Measurements from ENCODE around the gene HOXA13.

Gene HOXA13

DNA sequence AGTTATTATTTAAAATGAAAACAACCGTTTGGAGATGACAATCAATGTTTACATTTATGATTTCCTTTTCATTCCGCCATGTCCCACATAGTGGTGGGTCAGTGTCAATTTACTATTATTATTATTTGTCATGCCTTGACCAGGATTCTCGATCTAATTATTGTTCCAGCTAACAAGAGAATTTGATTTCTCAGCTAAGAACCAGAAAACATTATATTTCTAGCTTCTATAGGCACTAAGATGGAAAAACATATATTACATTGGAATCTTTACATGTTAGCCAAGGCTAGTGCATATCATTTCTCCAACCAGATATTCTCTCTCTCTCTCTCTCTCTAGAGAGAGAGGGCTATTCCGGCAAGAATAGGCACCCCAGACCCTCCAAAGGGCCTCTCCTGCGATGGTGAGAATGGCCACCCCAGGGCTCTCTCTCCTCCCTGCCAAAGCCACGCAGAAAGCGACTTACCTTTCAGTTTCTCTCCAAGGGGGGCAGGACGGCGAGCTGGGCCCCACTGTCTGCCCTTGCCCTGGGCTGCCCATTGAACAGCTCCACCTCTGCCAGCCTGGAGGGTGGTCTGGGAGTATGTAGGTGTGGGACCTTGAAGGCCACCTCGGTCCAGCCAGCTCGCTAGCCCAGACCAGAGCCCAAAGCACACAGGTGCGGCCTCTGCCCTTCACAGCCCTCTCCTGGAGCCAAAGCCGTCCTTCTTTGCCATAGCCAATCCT is 49.9 kb downstream of the HOXA13 start:
- Histone ChIP-seq H3K27ac (ENCODE audit: low read depth, low read length) (peak overlapping the region; percentile 64), H3K4me3 (ENCODE audit: low read depth in 1 of 2, low read length in 2 of 2) (peak overlapping the region; percentile 56 to 60), H3K9me3 (ENCODE audit: control insufficient read depth in 1 of 2, low read length in 2 of 2) (no peaks in the 10 kb centered on the region), H3K27me3 (ENCODE audit: control insufficient read depth in 1 of 2, insufficient read depth in 2 of 2, low read length in 2 of 2) (peaks cover 90 to 93% of the 10 kb centered on the region in 2 donors), H3K4me1 (ENCODE audit: control insufficient read depth in 1 of 2, insufficient read depth in 2 of 2, low read length in 2 of 2) (peaks cover 25 to 37% of the 10 kb centered on the region in 2 donors), H3K36me3 (ENCODE audit: control insufficient read depth in 1 of 2, insufficient read depth in 2 of 2, low read length in 2 of 2) (no peaks in the 10 kb centered on the region), H3K9ac (ENCODE audit: low read depth in 1 of 2, low read length in 2 of 2) (no peak overlapping the region)

DNA sequence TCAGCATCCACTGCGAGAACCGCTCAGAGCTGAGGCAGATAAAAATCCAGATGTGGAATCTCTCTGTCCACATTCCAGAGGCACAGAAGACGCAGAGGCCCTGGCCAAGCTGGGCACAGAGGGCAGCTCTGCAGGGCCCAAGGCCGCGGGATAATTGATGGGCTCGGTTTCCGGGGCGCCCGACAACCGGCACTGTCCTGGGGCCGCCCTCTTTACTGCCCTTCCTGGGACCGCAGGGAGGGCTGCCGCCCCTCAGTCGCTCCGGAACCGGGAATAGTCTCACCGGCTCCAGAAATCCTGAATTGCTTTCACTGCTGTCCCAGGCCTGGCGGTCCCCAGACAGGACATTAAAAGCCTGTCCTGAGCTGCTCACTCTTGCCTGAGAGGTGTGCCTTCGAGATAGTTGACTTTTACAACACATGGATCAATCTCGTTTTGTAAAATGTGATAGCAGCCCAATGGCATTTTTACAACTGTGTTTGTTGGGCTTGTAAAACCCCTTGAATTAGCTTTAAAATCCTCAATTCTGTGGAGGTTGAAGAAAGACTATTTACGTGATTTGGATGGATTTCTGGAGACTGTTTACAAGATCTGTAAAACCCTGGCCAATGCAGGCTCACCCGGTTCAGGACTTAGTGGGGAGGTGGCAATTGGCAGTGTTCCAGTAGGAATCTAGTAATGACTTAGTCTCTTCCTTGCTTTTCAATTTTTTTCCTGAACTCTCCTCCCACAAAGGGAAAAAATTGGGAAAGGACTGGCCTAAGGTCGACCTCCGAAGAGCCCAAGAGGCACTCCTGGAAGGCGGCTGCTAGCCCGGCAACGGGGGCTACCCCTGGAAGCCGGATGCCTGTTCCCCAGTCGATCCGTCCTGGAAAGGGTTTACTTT is 50.9 kb downstream of the HOXA13 start:
- no peaks in the 10 kb centered on the region for H3K36me3 ChIP-seq (ENCODE audit: control insufficient read depth in 1 of 2, insufficient read depth in 2 of 2, low read length in 2 of 2)
- no peak overlapping the region for H3K9ac ChIP-seq (ENCODE audit: low read depth in 1 of 2, low read length in 2 of 2)
- H3K4me1 ChIP-seq (ENCODE audit: control insufficient read depth in 1 of 2, insufficient read depth in 2 of 2, low read length in 2 of 2), result peaks cover 29 to 44% of the 10 kb centered on the region in 2 donors
- peak overlapping the region in 1 of 2 donors; percentile 36 for H3K4me3 ChIP-seq (ENCODE audit: low read depth in 1 of 2, low read length in 2 of 2)
- H3K9me3 ChIP-seq (ENCODE audit: control insufficient read depth in 1 of 2, low read length in 2 of 2), result no peaks in the 10 kb centered on the region
- H3K27me3 ChIP-seq (ENCODE audit: control insufficient read depth in 1 of 2, insufficient read depth in 2 of 2, low read length in 2 of 2), result peaks cover 89 to 93% of the 10 kb centered on the region in 2 donors
- no peak overlapping the region for H3K27ac ChIP-seq (ENCODE audit: low read depth, low read length)

DNA sequence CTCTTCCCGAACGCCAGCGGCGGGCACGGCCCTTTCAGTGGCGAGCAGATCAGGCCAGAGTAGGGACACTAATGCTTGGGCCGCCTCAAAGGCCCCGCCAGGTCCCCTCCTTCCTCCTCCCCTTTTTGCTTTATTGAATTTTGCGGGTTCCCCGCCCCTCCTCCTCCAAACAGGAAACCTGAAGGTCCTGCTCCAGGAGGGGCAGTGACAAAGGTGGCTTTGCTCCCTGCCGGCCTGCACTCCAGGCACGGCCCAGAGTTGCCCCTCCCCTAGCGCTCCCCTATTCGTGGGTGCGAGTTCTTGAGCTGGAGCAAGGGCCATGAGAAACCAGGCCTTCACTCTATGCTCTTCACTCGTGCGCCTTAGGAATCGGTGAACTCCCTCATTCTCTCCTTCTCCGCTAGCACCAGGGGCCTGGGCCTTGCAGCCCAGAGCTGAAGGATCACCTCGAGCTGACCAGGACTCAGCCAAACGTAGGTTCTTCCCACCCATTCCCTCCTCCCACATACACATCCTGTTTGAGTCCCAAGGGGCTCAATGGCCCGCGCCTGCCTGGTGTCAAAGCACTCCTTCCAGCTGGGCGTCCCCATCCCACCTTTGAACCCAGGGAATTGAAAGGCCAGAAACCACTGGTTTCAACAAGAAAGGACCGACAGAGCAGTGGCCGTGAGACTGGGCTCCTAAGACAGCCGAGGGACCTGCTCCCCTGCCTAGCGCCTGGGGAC is 51.7 kb downstream of the HOXA13 start:
- Histone ChIP-seq H3K4me1 (ENCODE audit: control insufficient read depth in 1 of 2, insufficient read depth in 2 of 2, low read length in 2 of 2) (peaks cover 31 to 46% of the 10 kb centered on the region in 2 donors), H3K36me3 (ENCODE audit: control insufficient read depth in 1 of 2, insufficient read depth in 2 of 2, low read length in 2 of 2) (no peaks in the 10 kb centered on the region), H3K9ac (ENCODE audit: low read depth in 1 of 2, low read length in 2 of 2) (no peak overlapping the region), H3K4me3 (ENCODE audit: low read depth in 1 of 2, low read length in 2 of 2) (peak overlapping the region in 1 of 2 donors; percentile 36), H3K9me3 (ENCODE audit: control insufficient read depth in 1 of 2, low read length in 2 of 2) (no peaks in the 10 kb centered on the region), H3K27ac (ENCODE audit: low read depth, low read length) (no peak overlapping the region), H3K27me3 (ENCODE audit: control insufficient read depth in 1 of 2, insufficient read depth in 2 of 2, low read length in 2 of 2) (peaks cover 87 to 91% of the 10 kb centered on the region in 2 donors)

DNA sequence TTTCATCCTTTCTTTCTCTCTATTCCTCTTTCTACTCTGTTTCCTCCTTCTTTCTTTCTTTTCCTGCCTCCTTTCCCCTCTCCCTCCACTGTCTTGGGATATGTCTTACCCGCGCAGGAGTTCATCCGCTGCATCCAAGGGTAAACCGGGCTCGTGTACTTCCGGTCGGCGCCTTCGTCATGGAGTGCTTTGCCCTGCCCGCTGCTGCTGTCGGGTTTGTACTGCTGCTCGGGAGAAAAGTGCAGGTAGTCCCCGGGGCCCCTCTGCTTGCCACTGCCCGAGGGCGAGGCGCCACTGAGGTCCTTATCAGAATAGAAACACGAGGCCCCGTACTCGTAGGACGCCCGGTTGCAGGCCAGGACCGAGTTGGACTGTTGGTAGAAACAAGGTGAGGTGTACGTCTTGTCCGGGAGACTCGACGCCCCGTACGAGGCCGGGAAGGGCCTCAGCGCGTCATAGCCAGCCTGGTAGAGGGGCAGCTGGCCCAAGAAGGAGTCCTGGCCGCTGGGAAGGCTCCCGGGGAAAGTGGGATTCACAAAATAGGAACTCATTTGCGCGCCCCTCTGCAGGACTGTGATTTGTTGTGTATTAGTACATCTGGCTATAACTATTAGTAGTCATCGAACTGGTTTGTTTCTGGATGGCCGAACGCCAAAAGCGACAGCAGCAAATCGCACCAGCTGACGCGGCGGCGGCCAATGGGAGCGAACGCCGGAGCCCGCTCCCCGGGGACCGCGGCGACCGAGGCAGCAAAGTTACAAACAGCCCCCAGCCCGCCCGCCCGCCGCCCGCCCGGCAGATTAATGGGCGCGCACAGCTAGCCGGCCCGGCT is 52.5 kb downstream of the HOXA13 start, which contains the start of gene HOXA6:
Gene HOXA6 (minus strand): TSS at position 576 of the 832 bp plus-strand sequence. CDS start 25 bp downstream, at position 551.
- peaks cover 28 to 44% of the 10 kb centered on the region in 2 donors for H3K4me1 ChIP-seq (ENCODE audit: control insufficient read depth in 1 of 2, insufficient read depth in 2 of 2, low read length in 2 of 2)
- H3K9ac ChIP-seq (ENCODE audit: low read depth in 1 of 2, low read length in 2 of 2), result no peak within 1 kb of the TSS
- H3K4me3 ChIP-seq (ENCODE audit: low read depth in 1 of 2, low read length in 2 of 2), result peak within 1 kb of the TSS; percentile 17 to 36
- H3K27me3 ChIP-seq (ENCODE audit: control insufficient read depth in 1 of 2, insufficient read depth in 2 of 2, low read length in 2 of 2), result peaks cover 87 to 89% of the 10 kb centered on the region in 2 donors
- peak within 1 kb of the TSS; percentile 37 for H3K27ac ChIP-seq (ENCODE audit: low read depth, low read length)
- H3K36me3 ChIP-seq (ENCODE audit: control insufficient read depth in 1 of 2, insufficient read depth in 2 of 2, low read length in 2 of 2), result no peaks in the 10 kb centered on the region
- H3K9me3 ChIP-seq (ENCODE audit: control insufficient read depth in 1 of 2, low read length in 2 of 2), result no peaks in the 10 kb centered on the region

DNA sequence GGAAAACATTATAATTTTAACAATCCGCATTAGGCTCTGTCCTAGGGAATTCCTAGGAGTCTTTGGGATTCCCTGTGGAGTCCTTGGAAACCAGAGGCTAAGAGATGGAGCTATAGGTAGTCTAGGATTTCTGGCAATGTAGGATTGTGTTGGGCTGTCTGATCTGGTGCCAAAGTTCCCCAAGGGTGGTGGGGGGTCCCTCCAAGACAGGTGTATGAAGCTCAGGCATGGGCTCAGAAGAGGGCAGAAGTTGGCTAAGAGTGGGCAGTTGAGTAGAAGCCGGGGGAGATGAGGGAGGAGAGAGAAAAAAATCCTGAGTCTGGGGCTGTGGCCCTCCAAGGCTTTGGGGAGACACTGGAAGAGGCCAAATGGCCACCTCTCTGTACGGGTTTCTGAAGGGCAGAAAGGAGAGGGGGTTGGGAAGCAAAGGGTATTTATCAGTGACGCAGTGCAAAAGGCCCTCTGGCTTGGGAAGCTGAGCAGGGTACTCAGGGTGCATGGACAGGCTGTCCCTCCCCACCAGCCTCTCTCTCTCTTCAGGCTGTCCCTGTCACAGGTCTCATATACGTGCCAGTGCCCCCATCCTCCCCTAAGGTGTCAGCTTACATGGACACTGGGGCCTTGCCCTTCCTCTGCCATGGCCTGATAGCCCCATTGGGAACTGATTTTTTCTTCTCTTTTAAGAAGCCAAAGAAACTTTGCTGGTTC is 53.2 kb downstream of the HOXA13 start:
- Histone ChIP-seq H3K27me3 (ENCODE audit: control insufficient read depth in 1 of 2, insufficient read depth in 2 of 2, low read length in 2 of 2) (peaks cover 87 to 89% of the 10 kb centered on the region in 2 donors), H3K9ac (ENCODE audit: low read depth in 1 of 2, low read length in 2 of 2) (no peak overlapping the region), H3K27ac (ENCODE audit: low read depth, low read length) (peak overlapping the region; percentile 37), H3K4me3 (ENCODE audit: low read depth in 1 of 2, low read length in 2 of 2) (no peak overlapping the region), H3K9me3 (ENCODE audit: control insufficient read depth in 1 of 2, low read length in 2 of 2) (no peaks in the 10 kb centered on the region), H3K4me1 (ENCODE audit: control insufficient read depth in 1 of 2, insufficient read depth in 2 of 2, low read length in 2 of 2) (peaks cover 22 to 36% of the 10 kb centered on the region in 2 donors), H3K36me3 (ENCODE audit: control insufficient read depth in 1 of 2, insufficient read depth in 2 of 2, low read length in 2 of 2) (no peaks in the 10 kb centered on the region)

DNA sequence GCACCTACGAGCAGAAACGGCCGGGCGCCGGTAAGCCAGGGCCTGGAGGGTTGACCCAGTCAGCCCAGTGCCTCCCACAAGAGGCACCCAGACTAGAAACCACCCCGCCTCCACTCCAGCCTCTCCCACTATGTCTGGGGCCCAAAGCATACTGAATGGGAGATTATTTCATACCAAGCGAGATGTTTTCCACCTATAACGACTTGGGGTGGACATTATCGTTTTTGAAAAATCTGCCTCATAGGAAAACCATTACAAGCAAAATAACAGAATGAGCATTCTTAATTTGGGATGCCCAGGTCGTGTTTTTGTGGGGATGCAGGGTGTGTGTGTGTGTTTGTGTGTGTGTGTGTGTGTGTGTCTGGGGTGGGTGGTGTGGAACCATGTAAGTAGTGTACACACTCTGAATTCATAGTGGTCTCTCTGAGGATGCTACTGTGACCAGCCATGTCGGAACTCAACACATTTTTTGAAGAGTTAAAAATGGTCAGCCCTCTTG is 53.9 kb downstream of the HOXA13 start:
- no peak overlapping the region for H3K4me3 ChIP-seq (ENCODE audit: low read depth in 1 of 2, low read length in 2 of 2)
- no peaks in the 10 kb centered on the region for H3K36me3 ChIP-seq (ENCODE audit: control insufficient read depth in 1 of 2, insufficient read depth in 2 of 2, low read length in 2 of 2)
- H3K9ac ChIP-seq (ENCODE audit: low read depth in 1 of 2, low read length in 2 of 2), result no peak overlapping the region
- H3K27me3 ChIP-seq (ENCODE audit: control insufficient read depth in 1 of 2, insufficient read depth in 2 of 2, low read length in 2 of 2), result peaks cover 85 to 89% of the 10 kb centered on the region in 2 donors
- H3K27ac ChIP-seq (ENCODE audit: low read depth, low read length), result no peak overlapping the region
- H3K4me1 ChIP-seq (ENCODE audit: control insufficient read depth in 1 of 2, insufficient read depth in 2 of 2, low read length in 2 of 2), result peaks cover 15 to 30% of the 10 kb centered on the region in 2 donors
- no peaks in the 10 kb centered on the region for H3K9me3 ChIP-seq (ENCODE audit: control insufficient read depth in 1 of 2, low read length in 2 of 2)

DNA sequence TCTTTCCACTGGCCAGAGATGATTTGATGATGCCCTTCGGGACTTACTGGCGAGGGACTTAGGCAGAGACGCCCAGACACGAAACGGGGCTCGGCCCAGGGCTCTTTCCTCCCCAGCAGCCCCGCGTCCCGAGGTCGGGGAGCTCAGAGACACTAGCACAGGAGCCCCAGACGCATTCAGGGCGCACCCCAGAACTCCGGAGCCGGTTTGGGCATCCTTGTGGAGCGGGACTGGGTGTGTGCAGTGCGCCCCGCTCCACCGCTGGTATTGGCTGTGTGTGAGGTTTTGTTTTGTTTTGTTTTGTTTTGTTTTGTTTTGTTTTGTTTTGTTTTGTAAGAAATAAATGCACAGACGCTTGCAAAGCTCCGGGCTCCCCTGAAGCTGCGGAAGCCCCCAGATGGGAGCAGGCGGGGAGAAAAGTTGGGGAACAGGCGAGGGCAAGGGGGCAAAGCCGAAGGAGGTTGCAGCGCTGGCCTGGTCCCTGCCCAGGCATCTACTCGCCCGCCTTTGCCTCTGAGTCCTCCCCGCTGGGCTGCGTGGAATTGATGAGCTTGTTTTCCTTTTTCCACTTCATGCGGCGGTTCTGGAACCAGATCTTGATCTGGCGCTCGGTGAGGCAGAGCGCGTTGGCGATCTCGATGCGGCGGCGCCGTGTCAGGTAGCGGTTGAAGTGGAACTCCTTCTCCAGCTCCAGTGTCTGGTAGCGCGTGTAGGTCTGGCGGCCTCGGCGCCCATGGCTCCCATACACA is 54.6 kb downstream of the HOXA13 start:
- Histone ChIP-seq H3K9ac (ENCODE audit: low read depth in 1 of 2, low read length in 2 of 2) (no peak overlapping the region), H3K36me3 (ENCODE audit: control insufficient read depth in 1 of 2, insufficient read depth in 2 of 2, low read length in 2 of 2) (no peaks in the 10 kb centered on the region), H3K4me3 (ENCODE audit: low read depth in 1 of 2, low read length in 2 of 2) (no peak overlapping the region), H3K27me3 (ENCODE audit: control insufficient read depth in 1 of 2, insufficient read depth in 2 of 2, low read length in 2 of 2) (peaks cover 80 to 85% of the 10 kb centered on the region in 2 donors), H3K4me1 (ENCODE audit: control insufficient read depth in 1 of 2, insufficient read depth in 2 of 2, low read length in 2 of 2) (peaks cover 12 to 30% of the 10 kb centered on the region in 2 donors), H3K9me3 (ENCODE audit: control insufficient read depth in 1 of 2, low read length in 2 of 2) (no peaks in the 10 kb centered on the region), H3K27ac (ENCODE audit: low read depth, low read length) (no peak overlapping the region)

DNA sequence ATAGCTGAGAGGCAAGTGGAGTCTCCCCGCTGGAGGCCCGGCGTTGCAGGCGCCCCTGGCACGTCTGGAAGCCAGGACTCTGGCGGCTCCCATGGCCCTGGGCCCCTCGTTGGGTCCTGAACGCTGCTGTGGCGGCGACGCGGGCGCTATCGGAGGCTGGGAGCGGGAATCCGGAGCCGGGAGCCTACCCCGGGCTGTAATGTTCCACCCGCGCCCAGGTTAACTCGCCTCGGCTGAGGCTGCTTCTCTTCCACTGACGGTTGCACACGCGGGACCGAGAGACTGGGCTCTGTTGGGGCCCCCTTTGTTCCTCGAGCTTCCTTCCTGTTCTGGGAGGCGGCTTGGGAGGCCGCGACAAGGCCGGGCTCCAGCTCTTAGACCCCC is 55.1 kb downstream of the HOXA13 start:
- no peaks in the 10 kb centered on the region for H3K9me3 ChIP-seq (ENCODE audit: control insufficient read depth in 1 of 2, low read length in 2 of 2)
- no peak overlapping the region for H3K9ac ChIP-seq (ENCODE audit: low read depth in 1 of 2, low read length in 2 of 2)
- peak overlapping the region in 1 of 2 donors; percentile 55 for H3K4me3 ChIP-seq (ENCODE audit: low read depth in 1 of 2, low read length in 2 of 2)
- peaks cover 77 to 79% of the 10 kb centered on the region in 2 donors for H3K27me3 ChIP-seq (ENCODE audit: control insufficient read depth in 1 of 2, insufficient read depth in 2 of 2, low read length in 2 of 2)
- H3K27ac ChIP-seq (ENCODE audit: low read depth, low read length), result no peak overlapping the region
- H3K4me1 ChIP-seq (ENCODE audit: control insufficient read depth in 1 of 2, insufficient read depth in 2 of 2, low read length in 2 of 2), result peaks cover 10 to 29% of the 10 kb centered on the region in 2 donors
- H3K36me3 ChIP-seq (ENCODE audit: control insufficient read depth in 1 of 2, insufficient read depth in 2 of 2, low read length in 2 of 2), result no peaks in the 10 kb centered on the region
